IPS-15b (cell line): ENCODE results near the gene KCNMB1.

Experiments used
- H3K27me3 ChIP-seq: one replicate; pipeline ENCODE4 v1.6.1; 2013; ENCODE audit warnings: low read length; ENCODE audit not compliant: control insufficient read depth, insufficient read depth
- H3K36me3 ChIP-seq: one replicate; pipeline ENCODE4 v1.6.1; 2013; ENCODE audit warnings: low read length; ENCODE audit not compliant: control insufficient read depth, insufficient read depth
- H3K4me1 ChIP-seq: one replicate; pipeline ENCODE4 v1.6.1; 2013; ENCODE audit warnings: mild to moderate bottlenecking, low read length; ENCODE audit not compliant: control insufficient read depth, insufficient read depth
- H3K4me3 ChIP-seq: one replicate; pipeline ENCODE4 v1.5.1; 2013; ENCODE audit warnings: low read depth, low read length
- H3K9ac ChIP-seq: one replicate; pipeline ENCODE4 v1.6.1; 2013; ENCODE audit warnings: low read depth, mild to moderate bottlenecking, low read length
- H3K9me3 ChIP-seq: one replicate; pipeline ENCODE4 v1.6.1; 2013; ENCODE audit warnings: mild to moderate bottlenecking, low read length; ENCODE audit not compliant: control insufficient read depth, insufficient read depth

KCNMB1 gene

DNA sequence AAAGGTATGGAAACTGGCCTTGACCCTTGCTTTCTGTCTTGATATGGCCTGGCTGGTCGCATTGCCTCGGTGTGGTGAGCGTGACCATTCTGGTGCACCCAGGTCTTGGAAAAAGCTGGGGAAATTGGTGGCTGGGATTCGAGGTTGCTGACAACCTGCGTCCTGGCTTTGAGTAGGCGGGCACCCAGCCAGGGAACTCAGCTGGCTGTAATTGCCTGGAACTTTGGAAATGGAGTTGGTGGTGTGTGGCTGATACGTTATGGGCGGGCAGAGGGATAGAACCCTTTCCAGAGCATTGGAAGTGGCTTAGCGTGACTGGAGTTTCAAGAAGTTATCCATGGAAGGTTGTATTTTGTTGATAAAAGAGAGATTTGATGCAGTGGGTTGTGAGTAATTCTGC is 35.2 kb downstream of the KCNMB1 start:
- H3K36me3 ChIP-seq = no peaks in the 10 kb centered on the region
- H3K4me1 ChIP-seq = no peaks in the 10 kb centered on the region
- H3K9me3 ChIP-seq = no peaks in the 10 kb centered on the region
- no peaks in the 10 kb centered on the region for H3K27me3 ChIP-seq
- H3K4me3 ChIP-seq = no peak overlapping the region
- no peak overlapping the region for H3K9ac ChIP-seq

- Histone ChIP-seq H3K27me3 (no peaks in the 10 kb centered on the region), H3K9ac (no peak overlapping the region), H3K4me3 (no peak overlapping the region)
These were observed 36.0 kb downstream of the KCNMB1 start for GRCh38 chr5:170353011-170353761.

DNA sequence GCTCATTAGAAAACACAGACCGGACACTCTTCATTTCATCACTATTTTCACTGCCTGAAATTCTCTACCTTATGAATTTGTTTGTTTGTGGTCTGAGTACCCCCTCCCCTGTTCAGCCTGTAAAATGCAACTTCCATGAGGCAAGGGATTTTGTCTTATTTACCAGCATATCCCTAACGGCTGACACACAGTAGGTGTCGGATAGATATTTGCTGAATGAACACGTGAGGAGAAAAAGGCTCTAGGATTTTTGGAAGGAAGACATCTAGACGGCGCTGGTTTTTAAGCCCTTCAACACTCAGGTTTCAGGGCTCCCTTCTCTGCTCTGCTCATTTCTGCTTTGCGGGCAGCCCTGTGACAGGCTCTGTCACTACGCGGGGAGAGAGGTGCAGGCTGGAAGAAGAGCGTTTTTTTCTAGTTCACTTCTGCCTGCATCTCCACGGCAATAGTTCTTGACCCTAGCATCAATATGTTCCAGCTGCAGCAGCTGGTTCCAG is 41.0 kb downstream of the KCNMB1 start:
- H3K4me1 ChIP-seq = no peaks in the 10 kb centered on the region
- no peaks in the 10 kb centered on the region for H3K36me3 ChIP-seq
- H3K9me3 ChIP-seq = no peaks in the 10 kb centered on the region
- H3K4me3 ChIP-seq = no peak overlapping the region
- H3K9ac ChIP-seq = no peak overlapping the region
- no peaks in the 10 kb centered on the region for H3K27me3 ChIP-seq

More at GRCh38 chr5:170353011-170353761, 36.0 kb downstream of the KCNMB1 start:
- H3K36me3 ChIP-seq = no peaks in the 10 kb centered on the region
- H3K9me3 ChIP-seq = no peaks in the 10 kb centered on the region
- H3K4me1 ChIP-seq = no peaks in the 10 kb centered on the region

- no peaks in the 10 kb centered on the region for H3K4me1 ChIP-seq
- no peaks in the 10 kb centered on the region for H3K36me3 ChIP-seq
- no peak overlapping the region for H3K4me3 ChIP-seq
- H3K9ac ChIP-seq = no peak overlapping the region
- H3K9me3 ChIP-seq = no peaks in the 10 kb centered on the region
- H3K27me3 ChIP-seq = no peaks in the 10 kb centered on the region
These were observed 42.1 kb downstream of the KCNMB1 start for GRCh38 chr5:170347022-170347567.

- Histone ChIP-seq H3K4me3 (no peak overlapping the region), H3K27me3 (no peaks in the 10 kb centered on the region), H3K9ac (no peak overlapping the region), H3K9me3 (peaks cover 6% of the 10 kb centered on the region), H3K36me3 (no peaks in the 10 kb centered on the region), H3K4me1 (no peaks in the 10 kb centered on the region)
These were observed 43.2 kb downstream of the KCNMB1 start for GRCh38 chr5:170345971-170346370.

- no peak overlapping the region for H3K4me3 ChIP-seq
- peaks cover 6% of the 10 kb centered on the region for H3K9me3 ChIP-seq
- H3K4me1 ChIP-seq = no peaks in the 10 kb centered on the region
- H3K36me3 ChIP-seq = no peaks in the 10 kb centered on the region
- no peak overlapping the region for H3K9ac ChIP-seq
- no peaks in the 10 kb centered on the region for H3K27me3 ChIP-seq
These were observed 46.0 kb downstream of the KCNMB1 start for GRCh38 chr5:170343177-170343576.

DNA sequence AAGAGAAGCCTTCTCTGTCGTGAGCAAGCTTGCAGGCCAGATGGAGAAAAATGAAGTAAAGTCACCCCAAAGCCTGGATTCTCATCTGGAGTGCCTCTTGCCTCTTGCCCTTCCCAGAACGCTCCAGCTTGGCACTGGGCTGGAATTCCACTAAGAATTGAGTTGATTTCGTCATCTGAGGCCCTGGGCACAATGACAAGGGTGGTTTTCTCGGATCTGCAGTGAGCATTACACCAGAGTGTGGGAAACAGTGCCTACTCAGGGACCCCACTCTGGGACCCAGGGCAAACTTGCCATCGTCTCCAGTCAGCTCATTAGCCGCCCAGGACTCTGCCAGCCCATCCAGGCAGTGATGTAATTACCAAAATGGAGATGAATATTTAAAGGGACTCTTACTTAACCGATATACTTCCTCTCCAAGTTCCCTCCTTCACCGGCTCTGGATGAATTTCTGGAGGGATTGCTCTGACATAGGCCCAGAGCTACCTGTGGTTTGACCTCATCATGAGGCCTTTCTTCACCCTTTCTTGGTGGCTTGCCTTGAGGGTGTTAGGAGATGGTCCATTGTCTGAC is 46.9 kb downstream of the KCNMB1 start:
- H3K4me1 ChIP-seq = peaks cover 3% of the 10 kb centered on the region
- H3K27me3 ChIP-seq = no peaks in the 10 kb centered on the region
- H3K4me3 ChIP-seq = no peak overlapping the region
- H3K9ac ChIP-seq = no peak overlapping the region
- H3K9me3 ChIP-seq = peaks cover 6% of the 10 kb centered on the region
- H3K36me3 ChIP-seq = no peaks in the 10 kb centered on the region

- Histone ChIP-seq H3K9ac (no peak overlapping the region), H3K4me3 (no peak overlapping the region), H3K27me3 (no peaks in the 10 kb centered on the region), H3K36me3 (no peaks in the 10 kb centered on the region), H3K9me3 (peaks cover 6% of the 10 kb centered on the region), H3K4me1 (peaks cover 7% of the 10 kb centered on the region)
These were observed 47.6 kb downstream of the KCNMB1 start for GRCh38 chr5:170341545-170341944.

GRCh38 chr5:170339780-170340167 is 49.4 kb downstream of the KCNMB1 start:
- Histone ChIP-seq H3K4me1 (peaks cover 7% of the 10 kb centered on the region), H3K27me3 (no peaks in the 10 kb centered on the region)

DNA sequence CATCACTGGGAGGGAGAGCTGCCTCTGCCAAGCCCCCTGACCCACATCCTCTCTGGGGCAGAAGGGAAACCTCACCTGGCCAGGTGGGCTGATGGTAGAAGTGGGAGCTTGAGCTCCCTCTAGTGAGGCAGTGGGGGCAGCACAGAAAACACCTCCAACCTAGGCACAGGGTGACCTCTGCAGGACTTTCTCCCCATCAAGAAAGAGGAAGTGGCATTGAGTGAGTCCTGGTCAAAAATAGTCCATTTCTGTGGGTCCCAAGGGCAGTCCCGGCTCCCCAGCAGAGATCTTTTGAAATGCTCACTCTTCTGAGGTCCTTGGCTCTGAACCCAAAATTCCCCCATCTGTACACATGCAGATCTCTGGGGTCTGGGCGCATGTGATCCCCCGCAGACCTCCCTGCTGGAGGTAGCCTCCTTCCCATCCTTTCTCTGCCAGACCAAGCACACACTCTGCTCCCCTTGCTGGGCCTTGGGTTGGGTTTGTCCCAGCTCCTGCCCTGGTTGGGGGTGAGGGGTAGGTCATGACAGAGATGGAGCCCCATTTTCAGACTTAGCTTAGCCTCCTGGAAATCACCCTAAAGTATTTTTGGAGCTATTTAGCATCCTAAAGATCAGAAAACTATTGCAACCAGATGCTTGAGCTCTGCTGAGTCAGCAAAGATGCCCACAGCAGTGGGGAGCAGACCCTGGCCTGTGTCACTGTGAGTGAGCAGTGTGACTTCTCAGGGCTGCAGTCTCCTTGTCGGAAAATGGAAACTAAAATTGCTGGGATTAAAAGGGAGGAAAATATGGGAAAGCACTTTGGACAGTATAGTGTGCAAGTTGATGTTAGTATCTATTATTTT is 50.0 kb downstream of the KCNMB1 start:
- Histone ChIP-seq H3K4me3 (no peak overlapping the region), H3K4me1 (peaks cover 8% of the 10 kb centered on the region), H3K27me3 (no peaks in the 10 kb centered on the region), H3K36me3 (no peaks in the 10 kb centered on the region), H3K9ac (no peak overlapping the region), H3K9me3 (peaks cover 6% of the 10 kb centered on the region)

More at GRCh38 chr5:170339780-170340167, 49.4 kb downstream of the KCNMB1 start:
- Histone ChIP-seq H3K9ac (no peak overlapping the region), H3K36me3 (no peaks in the 10 kb centered on the region), H3K4me3 (no peak overlapping the region), H3K9me3 (peaks cover 6% of the 10 kb centered on the region)

- H3K4me1 ChIP-seq = peaks cover 16% of the 10 kb centered on the region
- no peak overlapping the region for H3K9ac ChIP-seq
- no peaks in the 10 kb centered on the region for H3K27me3 ChIP-seq
- H3K4me3 ChIP-seq = no peak overlapping the region
- H3K9me3 ChIP-seq = peaks cover 6% of the 10 kb centered on the region
- no peaks in the 10 kb centered on the region for H3K36me3 ChIP-seq
These were observed 50.9 kb downstream of the KCNMB1 start for GRCh38 chr5:170338291-170338690.
